Sciatic nerve (tissue), 2 donors: Measurements from ENCODE around the gene RAF1. TPM values are rescaled to one million over a fixed set of nuclear protein-coding genes. Genes with fewer than 3 reads are reported as not detected.
"Not testable (repeated sequence)": the region's sequence is repeated elsewhere in the genome, so short reads cannot be mapped to it uniquely, and the experiment has no call there.

ENCODE experiments used
- ATAC-seq: fragments of 200-7000 bp; cut with Tn5 transposase; one replicate; pipeline ENCODE4 v1.9.1; 2020; ENCODE audit warnings: mild to moderate bottlenecking, moderate library complexity
- DNase-seq: peaks from one replicate; pipeline ENCODE4 v3.0.0-alpha.2; 2020; ENCODE audit warnings: low spot score
- intact Hi-C: fragments of 100-400 bp; cut with DNase I; formaldehyde crosslinking; loops from one replicate; pipeline ENCODE4 v1.14.2; 2022
- total RNA-seq: library from RNA; stranded (reverse); fragmentation: NEBNext Ultra II Directional; extraction: Animal tissue kit (Norgen Biotek cat#: 25700); gene quantifications from one replicate; pipeline ENCODE4 v1.2.1, GENCODE V29; 2021
- donor health status: DM: no; HTN: no; CAD: no.
- donor health status: DM: no; HTN: no; CAD: no.

The RAF1 gene
- total RNA-seq, 1 donor from 2014 or later: 90.5 TPM

GRCh38 chr3:12653747-12654146 lies 10.2 kb downstream of the RAF1 start:
- ATAC-seq (no peak), DNase-seq (no peak)
- intact Hi-C loops: no loop called here

GRCh38 chr3:12648384-12648959 lies 15.4 kb downstream of the RAF1 start:
- ATAC-seq: no peak
- intact Hi-C loops: no loop called here

GRCh38 chr3:12644331-12644937 lies 19.5 kb downstream of the RAF1 start:
- DNase-seq (no peak), ATAC-seq (no peak)
- intact Hi-C loops: no loop called here

More at GRCh38 chr3:12648384-12648959, 15.4 kb downstream of the RAF1 start:
- DNase-seq: no peak

GRCh38 chr3:12643724-12644123 lies 20.2 kb downstream of the RAF1 start:
- ATAC-seq: no peak
- DNase-seq: no peak
- intact Hi-C loops: no loop called here

GRCh38 chr3:12643010-12643380 lies 20.9 kb downstream of the RAF1 start:
- intact Hi-C loops: no loop called here
- ATAC-seq (no peak), DNase-seq (no peak)

- ATAC-seq, DNase-seq, intact Hi-C loops: not testable (repeated sequence)
Measured at GRCh38 chr3:12640853-12641252, 23.1 kb downstream of the RAF1 start.

GRCh38 chr3:12638105-12638504 lies 25.8 kb downstream of the RAF1 start:
- ATAC-seq (no peak), DNase-seq (no peak)
- intact Hi-C loops: no loop called here

- DNase-seq (no peak), ATAC-seq (no peak)
- intact Hi-C loops: no loop called here
Measured at GRCh38 chr3:12633108-12633507, 30.8 kb downstream of the RAF1 start.

- ATAC-seq (no peak), DNase-seq (no peak)
- intact Hi-C loops: no loop called here
Measured at GRCh38 chr3:12632523-12632922, 31.4 kb downstream of the RAF1 start.

- ATAC-seq, DNase-seq, intact Hi-C loops: not testable (repeated sequence)
Measured at GRCh38 chr3:12630843-12631242, 33.1 kb downstream of the RAF1 start.

GRCh38 chr3:12630292-12630691 lies 33.6 kb downstream of the RAF1 start:
- ATAC-seq (no peak), DNase-seq (no peak)
- intact Hi-C loops: no loop called here

GRCh38 chr3:12629560-12629959 lies 34.4 kb downstream of the RAF1 start:
- ATAC-seq: peak; percentile 48
- no peak for DNase-seq
- intact Hi-C loops: no loop called here

GRCh38 chr3:12628813-12629212 lies 35.1 kb downstream of the RAF1 start:
- intact Hi-C loops: no loop called here
- DNase-seq (no peak), ATAC-seq (no peak)

GRCh38 chr3:12627370-12627769 lies 36.5 kb downstream of the RAF1 start:
- ATAC-seq (no peak), DNase-seq (no peak)
- intact Hi-C loops: no loop called here

- ATAC-seq, DNase-seq, intact Hi-C loops: not testable (repeated sequence)
Measured at GRCh38 chr3:12624964-12625363, 39.0 kb downstream of the RAF1 start.

- no peak for DNase-seq
- intact Hi-C loops: no loop called here
- no peak for ATAC-seq
Measured at GRCh38 chr3:12624056-12624455, 39.9 kb downstream of the RAF1 start.

- ATAC-seq (no peak), DNase-seq (no peak)
- intact Hi-C loops: no loop called here
Measured at GRCh38 chr3:12622335-12622734, 41.6 kb downstream of the RAF1 start.

- DNase-seq: no peak
- intact Hi-C loops: no loop called here
- ATAC-seq: no peak
Measured at GRCh38 chr3:12620729-12621128, 43.2 kb downstream of the RAF1 start.

- no peak for ATAC-seq
- no peak for DNase-seq
- intact Hi-C loops: no loop called here
Measured at GRCh38 chr3:12620305-12620704, 43.6 kb downstream of the RAF1 start.

GRCh38 chr3:12618426-12618825 lies 45.5 kb downstream of the RAF1 start:
- ATAC-seq (no peak), DNase-seq (no peak)
- intact Hi-C loops: no loop called here

- intact Hi-C loops: no loop called here
- ATAC-seq (no peak), DNase-seq (no peak)
Measured at GRCh38 chr3:12615266-12615665, 48.7 kb downstream of the RAF1 start.
